GM18909 (cell line): ENCODE measurements around the gene BOC.

Source experiments
- ATAC-seq: cut with Tn5 transposase; IDR thresholded peaks from one replicate; pipeline ENCODE4 v1.9.1; 2021; ENCODE audit warnings: mild to moderate bottlenecking; ENCODE audit not compliant: unreplicated experiment, poor library complexity

BOC gene

GRCh38 chr3:113279686-113280085 lies 68.3 kb downstream of the BOC start:
- no peak for ATAC-seq

- ATAC-seq = no peak
These were observed 71.9 kb downstream of the BOC start for GRCh38 chr3:113283306-113283705.

- no peak for ATAC-seq
These were observed 73.2 kb downstream of the BOC start for GRCh38 chr3:113284453-113285050.

- no peak for ATAC-seq
These were observed 73.9 kb downstream of the BOC start for GRCh38 chr3:113285226-113285625.

GRCh38 chr3:113285741-113286140 lies 74.4 kb downstream of the BOC start:
- no peak for ATAC-seq

- no peak for ATAC-seq
These were observed 75.2 kb downstream of the BOC start for GRCh38 chr3:113286524-113286923.

- ATAC-seq = no peak
These were observed 75.9 kb downstream of the BOC start for GRCh38 chr3:113287111-113287802.

GRCh38 chr3:113287803-113288648 lies 76.7 kb downstream of the BOC start:
- no peak for ATAC-seq

- no peak for ATAC-seq
These were observed 77.5 kb downstream of the BOC start for GRCh38 chr3:113288881-113289280.

GRCh38 chr3:113291572-113291971 lies 80.2 kb downstream of the BOC start:
- no peak for ATAC-seq

GRCh38 chr3:113292933-113293332 lies 81.6 kb downstream of the BOC start:
- ATAC-seq = no peak

- no peak for ATAC-seq
These were observed 82.0 kb downstream of the BOC start for GRCh38 chr3:113293348-113293747.

GRCh38 chr3:113295463-113295862 lies 84.1 kb downstream of the BOC start:
- ATAC-seq = no peak

GRCh38 chr3:113297287-113297686 lies 85.9 kb downstream of the BOC start:
- no peak for ATAC-seq

- ATAC-seq = no peak
These were observed 86.5 kb downstream of the BOC start for GRCh38 chr3:113297841-113298240.

- no peak for ATAC-seq
These were observed 89.2 kb downstream of the BOC start for GRCh38 chr3:113300596-113300995.

GRCh38 chr3:113304102-113304501 lies 92.7 kb downstream of the BOC start:
- ATAC-seq = no peak

- ATAC-seq = no peak
These were observed 93.6 kb downstream of the BOC start for GRCh38 chr3:113304856-113305540.

- ATAC-seq = no peak
These were observed 99.6 kb downstream of the BOC start for GRCh38 chr3:113310960-113311359.

- no peak for ATAC-seq
These were observed 101.1 kb downstream of the BOC start for GRCh38 chr3:113312416-113312815.

GRCh38 chr3:113314923-113315322 lies 103.6 kb downstream of the BOC start:
- ATAC-seq = no peak
